Measurements from ENCODE around the gene NLRP6. TPM values are rescaled to one million over a fixed set of nuclear protein-coding genes. Genes with fewer than 3 reads are reported as not detected.

NLRP6 gene
- polyA plus RNA-seq, 1 experiment: not detected

DNA sequence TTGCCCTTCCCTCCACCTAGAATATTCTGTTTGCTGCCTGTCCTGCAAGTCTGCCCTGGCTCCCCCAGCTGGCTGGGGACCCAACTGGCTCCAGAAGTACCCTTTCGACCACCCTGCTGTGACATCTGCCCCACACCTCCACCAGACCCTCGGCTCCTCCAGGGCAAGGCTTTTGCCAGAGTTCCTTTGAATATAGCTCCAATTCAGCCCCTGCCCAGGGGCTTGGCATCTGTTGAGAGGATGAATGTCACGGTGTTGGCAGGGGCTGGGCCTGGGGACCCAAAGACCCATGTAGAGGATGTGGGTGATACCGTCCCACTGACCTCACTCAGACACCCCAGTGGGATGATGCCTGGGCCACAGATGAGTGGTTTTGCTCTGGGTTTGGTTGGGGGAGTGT is 4.0 kb downstream of the NLRP6 start:
- no peak overlapping the region for H3K4me3 ChIP-seq (ENCODE audit: low read depth, low read length)
- TF ChIP-seq, protein P1, sequence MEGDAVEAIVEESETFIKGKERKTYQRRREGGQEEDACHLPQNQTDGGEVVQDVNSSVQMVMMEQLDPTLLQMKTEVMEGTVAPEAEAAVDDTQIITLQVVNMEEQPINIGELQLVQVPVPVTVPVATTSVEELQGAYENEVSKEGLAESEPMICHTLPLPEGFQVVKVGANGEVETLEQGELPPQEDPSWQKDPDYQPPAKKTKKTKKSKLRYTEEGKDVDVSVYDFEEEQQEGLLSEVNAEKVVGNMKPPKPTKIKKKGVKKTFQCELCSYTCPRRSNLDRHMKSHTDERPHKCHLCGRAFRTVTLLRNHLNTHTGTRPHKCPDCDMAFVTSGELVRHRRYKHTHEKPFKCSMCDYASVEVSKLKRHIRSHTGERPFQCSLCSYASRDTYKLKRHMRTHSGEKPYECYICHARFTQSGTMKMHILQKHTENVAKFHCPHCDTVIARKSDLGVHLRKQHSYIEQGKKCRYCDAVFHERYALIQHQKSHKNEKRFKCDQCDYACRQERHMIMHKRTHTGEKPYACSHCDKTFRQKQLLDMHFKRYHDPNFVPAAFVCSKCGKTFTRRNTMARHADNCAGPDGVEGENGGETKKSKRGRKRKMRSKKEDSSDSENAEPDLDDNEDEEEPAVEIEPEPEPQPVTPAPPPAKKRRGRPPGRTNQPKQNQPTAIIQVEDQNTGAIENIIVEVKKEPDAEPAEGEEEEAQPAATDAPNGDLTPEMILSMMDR (IDR thresholded peaks at IDR 0.05; ENCODE audit: insufficient read depth, low read depth, low read length): no peak
- peaks cover 38% of the 10 kb centered on the region for H3K27me3 ChIP-seq (ENCODE audit: control insufficient read depth, insufficient read depth, low read length)
- ChIA-PET CTCF (no interaction called here), POLR2A (no interaction called here)
- no peak for DNase-seq (ENCODE audit: low read depth)
- no peaks in the 10 kb centered on the region for H3K36me3 ChIP-seq (ENCODE audit: control insufficient read depth, insufficient read depth, low read length)

DNA sequence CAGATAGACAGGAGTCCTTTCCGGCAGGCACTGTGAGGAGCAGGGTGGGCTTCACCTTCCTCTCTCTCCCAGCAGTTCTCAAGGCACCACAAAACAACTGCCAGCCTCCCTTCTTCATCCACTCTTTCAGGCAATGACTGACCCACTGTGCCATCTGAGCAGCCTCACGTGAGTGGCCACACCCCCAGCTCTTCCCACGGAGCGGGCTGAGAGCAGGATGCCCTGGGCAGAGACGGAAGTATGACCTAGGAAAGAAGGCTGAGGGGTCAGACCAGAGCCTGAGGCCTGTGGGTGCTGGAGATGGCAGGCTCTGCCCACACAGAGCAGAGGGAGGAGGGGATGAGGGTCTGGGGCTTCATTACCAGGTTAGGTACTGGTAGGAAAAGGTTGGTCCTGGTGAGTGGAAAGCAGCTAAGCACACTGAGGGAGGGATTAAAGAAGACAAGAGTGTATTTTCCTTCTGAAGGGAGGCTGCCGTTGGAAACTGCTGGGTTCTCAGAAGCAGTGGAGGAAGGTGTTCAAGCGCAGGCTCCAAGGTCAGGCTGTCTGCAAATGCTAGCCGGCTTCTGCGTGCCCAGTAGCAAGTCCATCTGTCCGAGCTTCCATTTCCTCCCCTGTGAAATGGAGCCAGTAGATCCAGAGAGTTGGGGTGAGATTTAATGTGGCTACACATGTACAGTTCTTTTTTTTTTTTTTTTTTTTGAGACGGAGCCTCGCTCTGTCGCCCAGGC is 4.6 kb downstream of the NLRP6 start:
- Histone ChIP-seq H3K36me3 (ENCODE audit: control insufficient read depth, insufficient read depth, low read length) (no peaks in the 10 kb centered on the region), H3K4me3 (ENCODE audit: low read depth, low read length) (no peak overlapping the region), H3K27me3 (ENCODE audit: control insufficient read depth, insufficient read depth, low read length) (peaks cover 43% of the 10 kb centered on the region)
- ChIA-PET POLR2A (no interaction called here), CTCF (no interaction called here)
- DNase-seq (ENCODE audit: low read depth): no peak
- TF ChIP-seq, protein P1 (IDR thresholded peaks at IDR 0.05; ENCODE audit: insufficient read depth, low read depth, low read length): no peak

- peaks cover 42% of the 10 kb centered on the region for H3K27me3 ChIP-seq (ENCODE audit: control insufficient read depth, insufficient read depth, low read length)
- no peak overlapping the region for H3K4me3 ChIP-seq (ENCODE audit: low read depth, low read length)
- TF ChIP-seq, protein P1 (IDR thresholded peaks at IDR 0.05; ENCODE audit: insufficient read depth, low read depth, low read length): no peak
- H3K36me3 ChIP-seq (ENCODE audit: control insufficient read depth, insufficient read depth, low read length): no peaks in the 10 kb centered on the region
- POLR2A ChIA-PET: interaction anchor here (0.6 kb wide), 1 partner anchor 9 kb away, joined by 7 read pairs; no protein-coding TSS in a partner anchor
- no peak for DNase-seq (ENCODE audit: low read depth)
- CTCF ChIA-PET: no interaction called here
These were observed 5.3 kb downstream of the NLRP6 start for GRCh38 chr11:283405-284104.

DNA sequence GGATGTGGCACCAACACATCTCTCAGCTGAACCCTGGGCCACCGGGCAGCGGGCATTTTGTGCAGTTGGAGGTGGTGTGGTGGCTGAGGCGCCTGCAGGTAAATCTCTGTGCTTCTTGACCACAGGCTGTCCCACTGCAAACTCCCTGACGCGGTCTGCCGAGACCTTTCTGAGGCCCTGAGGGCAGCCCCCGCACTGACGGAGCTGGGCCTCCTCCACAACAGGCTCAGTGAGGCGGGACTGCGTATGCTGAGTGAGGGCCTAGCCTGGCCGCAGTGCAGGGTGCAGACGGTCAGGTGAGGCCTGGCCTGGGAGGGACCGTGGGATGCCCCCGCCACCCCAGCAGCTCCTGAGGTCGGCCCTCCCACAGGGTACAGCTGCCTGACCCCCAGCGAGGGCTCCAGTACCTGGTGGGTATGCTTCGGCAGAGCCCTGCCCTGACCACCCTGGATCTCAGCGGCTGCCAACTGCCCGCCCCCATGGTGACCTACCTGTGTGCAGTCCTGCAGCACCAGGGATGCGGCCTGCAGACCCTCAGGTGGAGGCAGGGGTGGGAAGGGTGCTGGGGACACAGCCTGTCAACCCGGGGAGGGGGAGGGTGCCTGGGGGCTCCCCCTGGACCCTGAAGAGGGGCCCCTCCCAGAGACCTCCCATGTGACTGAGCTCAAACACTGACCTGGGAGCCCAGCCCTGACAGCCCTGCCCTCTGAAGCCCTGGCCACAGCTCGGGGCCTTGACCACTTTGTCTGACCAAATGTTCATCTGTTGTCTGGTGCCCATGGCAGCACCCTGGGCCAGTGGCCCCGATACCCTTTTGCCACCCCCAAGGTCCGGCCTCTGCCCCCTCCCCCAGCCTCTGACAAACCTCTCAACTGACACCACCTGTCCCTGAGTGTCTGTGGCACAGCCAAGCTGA is 6.2 kb downstream of the NLRP6 start:
- Histone ChIP-seq H3K4me3 (ENCODE audit: low read depth, low read length) (no peak overlapping the region), H3K36me3 (ENCODE audit: control insufficient read depth, insufficient read depth, low read length) (no peaks in the 10 kb centered on the region), H3K27me3 (ENCODE audit: control insufficient read depth, insufficient read depth, low read length) (peaks cover 37% of the 10 kb centered on the region)
- no peak for DNase-seq (ENCODE audit: low read depth)
- ChIA-PET POLR2A (interaction anchor here (0.6 kb wide), 1 partner anchor 10 kb away, joined by 7 read pairs; no protein-coding TSS in a partner anchor), CTCF (no interaction called here)
- TF ChIP-seq, protein P1 (IDR thresholded peaks at IDR 0.05; ENCODE audit: insufficient read depth, low read depth, low read length): no peak
